Heart left ventricle (tissue), 13 donors: ENCODE data around the gene HTD2.

Experiments used
- CTCF ChIP-seq, 12 donors: fragments of 200-600 bp; sonication (generic) in 4 of 12; IDR thresholded peaks; one replicate each; pipeline versions ENCODE4 v1.5.0 to v1.8.0; 2018 to 2022; ENCODE audit warnings: antibody characterized with exemption in 12 of 12, mild to moderate bottlenecking in 5 of 12
- POLR2A ChIP-seq, 2 donors: fragments of 450-650 bp; IDR thresholded peaks; one replicate each; pipeline ENCODE4 v1.6.1; 2017; ENCODE audit warnings: antibody characterized with exemption in 2 of 2, mild to moderate bottlenecking in 2 of 2, moderate library complexity in 2 of 2
- donor health status: ischemic (EF 13 %, LVEDD 7.1; RV severe dilation, severe dysfunction).
- donor health status: DM: no; HTN: yes; CAD: no.
- donor health status: DM: no; HTN: no; CAD: no.
- donor health status: ischemic (EF 25% LVEDD 6.9; RV normal size, moderate dysfunction).
- donor health status: ischemic (EF 25% LVEDD 5.7; RV mildly dilated, moderate dysfunction).
- donor health status: ischemic (EF 35%, LVEDD 5.7; RV mildly dilated, moderate dysfunction).
- donor health status: nonischemic (EF 11% LVEDD 7.7; RV severe dilation, severe dysfunction).
- donor health status: DM: yes; HTN: yes; CAD: no.
- donor health status: PGD.
- donor health status: ischemic (EF 29% LVEDD 5.4; RV normal size, mild dysfunction).
- donor health status: nonischemic (EF 23%, LVEDD 6.1; RV moderate dilation, normal function).

- no peak for TF ChIP-seq CTCF (IDR thresholded peaks at IDR 0.05)
- no peak for TF ChIP-seq POLR2A (IDR thresholded peaks at IDR 0.05)
These were observed 33.4 kb upstream of the HTD2 start for GRCh38 chr3:58272891-58273290.
